GM12878 (cell line): ENCODE results near the gene PNPLA3. TPM values are rescaled to one million over a fixed set of nuclear protein-coding genes. Genes with fewer than 3 reads are reported as not detected.

Experiments used
- ATAC-seq: fragments of 200-7000 bp; cut with Tn5 transposase; 3 replicates; pipeline ENCODE4 v1.9.1; 2020; ENCODE audit warnings: mild to moderate bottlenecking, moderate library complexity
- BruUV-seq: library from RNA; stranded (reverse); fragments of 400-500 nt; replicated peaks from 2 replicates; lab custom pipeline; 2021; lab: Mats Ljungman, UMichigan
- CTCF ChIA-PET: fragments of 300-600 bp; sonication (Branson Sonifier 250); formaldehyde crosslinking; extraction: SDS; loops from one replicate; lab custom pipeline; 2021; ENCODE audit warnings: inconsistent platforms; lab: Yijun Ruan, JAX
- POLR2A ChIA-PET: fragments of 350-600 bp; formaldehyde crosslinking; extraction: SDS; loops from one replicate; lab custom pipeline; 2021; ENCODE audit warnings: inconsistent platforms; lab: Charles Lee
- RAD21 ChIA-PET: fragments of 300-600 bp; sonication (Branson Sonifier 250); formaldehyde crosslinking; loops from one replicate; lab custom pipeline; 2023; ENCODE audit warnings: antibody characterized with exemption; ENCODE audit not compliant: unreplicated experiment; lab: Charles Lee
- SMC1A ChIA-PET: fragments of 300-600 bp; sonication (Branson Sonifier 250); formaldehyde crosslinking; loops from one replicate; lab custom pipeline; 2023; ENCODE audit not compliant: unreplicated experiment, uncharacterized antibody; lab: Charles Lee
- DNase-seq: peaks from one replicate; pipeline ENCODE4 v3.0.0-alpha.2; 2011; ENCODE audit warnings: low read depth, low spot score
- FAIRE-seq: peaks from 3 replicates; lab custom pipeline; 2011; peaks lifted over from hg19 to GRCh38; lab: Jason Lieb, UNC
- H2AFZ ChIP-seq: 2 replicates; pipeline ENCODE4 v1.6.0; 2011; ENCODE audit warnings: low read depth, low read length, control low read depth; ENCODE audit not compliant: control insufficient read depth
- H3K27ac ChIP-seq: 2 replicates; pipeline ENCODE4 v1.5.1; 2011; ENCODE audit warnings: control low read depth; ENCODE audit not compliant: control insufficient read depth, insufficient read depth
- H3K27me3 ChIP-seq, 2 experiments: replicated peaks in 1 of 2; 2 replicates each; pipeline versions ENCODE4 v1.6.0 to v1.6.1; 2011; ENCODE audit warnings: low read length in 1 of 2; ENCODE audit not compliant: control insufficient read depth in 2 of 2, insufficient read depth in 2 of 2
- H3K36me3 ChIP-seq, 2 experiments: 2 replicates each; pipeline ENCODE4 v1.5.1; 2011; ENCODE audit warnings: low read length in 1 of 2; ENCODE audit not compliant: control insufficient read depth in 2 of 2, insufficient read depth in 2 of 2
- H3K4me1 ChIP-seq: 2 replicates; pipeline ENCODE4 v1.6.1; 2011; ENCODE audit warnings: mild to moderate bottlenecking, low read length, moderate library complexity, mixed read lengths; ENCODE audit not compliant: control insufficient read depth, insufficient read depth
- H3K4me2 ChIP-seq: 2 replicates; pipeline ENCODE4 v1.6.0; 2011; ENCODE audit warnings: control low read depth; ENCODE audit not compliant: control insufficient read depth, insufficient read depth
- H3K4me3 ChIP-seq: fragments of 200-600 bp; sonication (generic); 2 replicates; pipeline ENCODE4 v1.5.1; 2016
- H3K79me2 ChIP-seq: 2 replicates; pipeline ENCODE4 v1.6.0; 2011; ENCODE audit warnings: low read length; ENCODE audit not compliant: control insufficient read depth, insufficient read depth
- H3K9ac ChIP-seq: 2 replicates; pipeline ENCODE4 v1.8.0; 2011; ENCODE audit warnings: low read length, control low read depth, mixed read lengths; ENCODE audit not compliant: control insufficient read depth, insufficient read depth
- H3K9me3 ChIP-seq: replicated peaks from 3 replicates; pipeline ENCODE4 v1.5.1; 2011; ENCODE audit warnings: mild to moderate bottlenecking, low read length; ENCODE audit not compliant: control insufficient read depth, insufficient read depth
- H4K20me1 ChIP-seq: 2 replicates; pipeline ENCODE4 v1.6.0; 2011; ENCODE audit not compliant: control insufficient read depth, insufficient read depth
- BRCA1 ChIP-seq: IDR thresholded peaks from 2 replicates; pipeline ENCODE4 v1.6.1; 2011; ENCODE audit warnings: low read depth, low read length, improper control_type of control experiment
- FOS ChIP-seq: IDR thresholded peaks from 3 replicates; pipeline ENCODE4 v1.6.1; 2011; ENCODE audit warnings: borderline replicate concordance; ENCODE audit not compliant: insufficient read length; ENCODE audit errors: extremely low read depth
- KAT2A ChIP-seq: conservative IDR thresholded peaks from 2 replicates; pipeline ENCODE4 v1.6.1; 2011; ENCODE audit warnings: low read depth, low read length; ENCODE audit not compliant: control insufficient read depth
- NR2F1 ChIP-seq: fragments of 450-650 bp; conservative IDR thresholded peaks from 2 replicates; pipeline ENCODE4 v1.6.1; 2017; ENCODE audit warnings: mild to moderate bottlenecking
- RFX5 ChIP-seq: IDR thresholded peaks from 2 replicates; pipeline ENCODE4 v1.6.1; 2011; ENCODE audit warnings: low read depth, low read length, improper control_type of control experiment
- ZNF687 ChIP-seq: fragments of 450-650 bp; IDR thresholded peaks from 2 replicates; pipeline ENCODE4 v1.6.1; 2017; ENCODE audit warnings: mild to moderate bottlenecking, moderate library complexity
- ZSCAN29 ChIP-seq: fragments of 450-650 bp; IDR thresholded peaks from 2 replicates; pipeline ENCODE4 v1.6.1; 2017; ENCODE audit warnings: mild to moderate bottlenecking, moderate library complexity
- WGBS: methylation state at CpG from one replicate; pipeline ENCODE4 v1.1.6; 2016; ENCODE audit warnings: low lambda C conversion rate; ENCODE audit not compliant: insufficient replicate concordance, insufficient coverage; ENCODE audit errors: missing lambda C conversion rate; 5-methylcytosine and 5-hydroxymethylcytosine counted together
- in situ Hi-C: fragments of 300-500 bp; cut with MboI; formaldehyde crosslinking; loops from 9 replicates; pipeline ENCODE4 v1.14.3; 2018; ENCODE audit warnings: mixed read lengths
- intact Hi-C: fragments of 100-400 bp; cut with micrococcal nuclease; formaldehyde crosslinking; loops from one replicate; pipeline ENCODE4 v1.14.2; 2022; ENCODE audit not compliant: unreplicated experiment
- polyA plus RNA-seq, 11 experiments: library from polyadenylated mRNA; depleted of rRNA in 4 of 11; unstranded in 6 of 11; stranded (reverse) in 5 of 11; fragments of >200 nt; fragmentation: Nextera tagmentation in 4 of 11; fragmentation: Illumina TruSeq in 1 of 11; extraction: Ambion mirVana in 4 of 11; extraction: Trizol in 1 of 11; gene quantifications; 1 replicate in 1 of 11; 2 replicates in 10 of 11; pipeline versions ENCODE4 v1.2.1 to v1.2.3, GENCODE V29; 2011 to 2016; ENCODE audit warnings: inconsistent platforms in 2 of 11, missing spikeins in 2 of 11, low read depth in 1 of 11
- total RNA-seq, 4 experiments: library from RNA; depleted of rRNA in 3 of 4; stranded (reverse); fragments of >200 nt in 3 of 4; fragmentation: Illumina TruSeq in 1 of 4; extraction: Trizol in 1 of 4; gene quantifications; 2 replicates each; pipeline versions ENCODE4 v1.2.1 to v1.2.3, GENCODE V29; 2013 to 2021

Gene PNPLA3
- total and polyA plus RNA-seq, 10 of the 15 experiments (the other 5 are each of a cell fraction or from before 2014, with no cell fraction given) = 0.05 to 0.08 TPM; not detected in 8

GRCh38 chr22:43968614-43969013 is 45.0 kb downstream of the PNPLA3 start:
- ChIA-PET RAD21 (no interaction called here), POLR2A (no interaction called here), SMC1A (no interaction called here), CTCF (interaction anchor here (0.6 to 0.7 kb wide), 2 partner anchors 9 to 19 kb away, joined by 3 read pairs; no protein-coding TSS in a partner anchor)
- BruUV-seq = no TSS peak
- no peak for DNase-seq
- H3K4me2 ChIP-seq = no peak overlapping the region
- H3K4me1 ChIP-seq = no peaks in the 10 kb centered on the region
- no peaks in the 10 kb centered on the region for H3K27me3 ChIP-seq
- no peaks in the 10 kb centered on the region for H3K79me2 ChIP-seq
- intact Hi-C loops (no loop called here), in situ Hi-C loops (no loop called here)
- no peak for TF ChIP-seq BRCA1
- no peak for TF ChIP-seq KAT2A
- TF ChIP-seq RFX5 = no peak
- TF ChIP-seq FOS = no peak
- no peak for TF ChIP-seq NR2F1
- TF ChIP-seq ZSCAN29 = no peak
- no peak for TF ChIP-seq ZNF687
- no peaks in the 10 kb centered on the region; the same call in 1 of the 2 replicates for H4K20me1 ChIP-seq
- no peak for ATAC-seq
- H3K9me3 ChIP-seq = no peaks in the 10 kb centered on the region
- FAIRE-seq = no peak
- H3K36me3 ChIP-seq = peaks cover 24 to 31% of the 10 kb centered on the region in 2 experiments; a peak in 3 of 4 replicates
- H2AFZ ChIP-seq = no peak overlapping the region
- no peak overlapping the region for H3K27ac ChIP-seq
- 97% methylated on average over 7 of the region's 7 CpGs for WGBS
- no peak overlapping the region for H3K4me3 ChIP-seq
- no peak overlapping the region for H3K9ac ChIP-seq
